H1 (cell line): ENCODE measurements around the gene GLMP. TPM values are rescaled to one million over a fixed set of nuclear protein-coding genes. Genes with fewer than 3 reads are reported as not detected.

ENCODE experiments used
- CTCF ChIA-PET: fragments of 300-600 bp; sonication (Branson Sonifier 250); formaldehyde crosslinking; loops from one replicate; lab custom pipeline; 2021; ENCODE audit not compliant: partially characterized antibody; lab: Charles Lee
- POLR2A ChIA-PET: fragments of 300-600 bp; sonication (Branson Sonifier 250); formaldehyde crosslinking; loops from one replicate; lab custom pipeline; 2021; ENCODE audit warnings: inconsistent platforms; ENCODE audit not compliant: partially characterized antibody; lab: Charles Lee
- DNase-seq, 2 experiments: peaks; one replicate each; pipeline versions ENCODE4 v3.0.0 to v3.0.0-alpha.2; 2010 to 2022; ENCODE audit warnings: low spot score in 2 of 2, low read depth in 1 of 2, mixed read lengths in 1 of 2
- FAIRE-seq: peaks from 2 replicates; lab custom pipeline; 2011; peaks lifted over from hg19 to GRCh38; lab: Jason Lieb, UNC
- H2AFZ ChIP-seq: 2 replicates; pipeline ENCODE4 v1.8.1; 2012; ENCODE audit warnings: low read length, inconsistent platforms
- H2AK5ac ChIP-seq: 2 replicates; pipeline ENCODE4 v1.6.1; 2013; ENCODE audit warnings: low read depth, low read length
- H2BK120ac ChIP-seq: replicated peaks from 2 replicates; pipeline ENCODE3; 2013; ENCODE audit warnings: low read depth, low read length, inconsistent platforms
- H2BK12ac ChIP-seq: 2 replicates; pipeline ENCODE4 v1.6.1; 2013; ENCODE audit warnings: low read depth, low read length
- H2BK15ac ChIP-seq: 2 replicates; pipeline ENCODE4 v1.6.1; 2013; ENCODE audit warnings: low read length
- H2BK20ac ChIP-seq: 2 replicates; pipeline ENCODE4 v1.6.1; 2013; ENCODE audit warnings: low read length
- H2BK5ac ChIP-seq: 2 replicates; pipeline ENCODE4 v1.6.1; 2013; ENCODE audit warnings: low read depth, low read length
- H3K14ac ChIP-seq: 2 replicates; pipeline ENCODE4 v1.6.1; 2013; ENCODE audit warnings: inconsistent platforms; ENCODE audit not compliant: insufficient read length
- H3K18ac ChIP-seq: 2 replicates; pipeline ENCODE4 v1.6.1; 2013; ENCODE audit warnings: low read length; ENCODE audit errors: extremely low read depth
- H3K23ac ChIP-seq: 2 replicates; pipeline ENCODE4 v1.6.1; 2013; ENCODE audit warnings: inconsistent platforms; ENCODE audit not compliant: insufficient read length
- H3K23me2 ChIP-seq: 2 replicates; pipeline ENCODE4 v1.6.1; 2013; ENCODE audit warnings: low read depth, low read length
- H3K27ac ChIP-seq: 2 replicates; pipeline ENCODE4 v1.6.1; 2011; ENCODE audit warnings: low read depth, low read length, inconsistent platforms
- H3K27me3 ChIP-seq, 4 experiments: replicated peaks in 1 of 4; 1 replicate in 1 of 4; 2 replicates in 3 of 4; pipeline versions ENCODE4 v1.6.1 to v1.8.1; 2011 to 2013; ENCODE audit warnings: low read length in 3 of 4, mild to moderate bottlenecking in 3 of 4, inconsistent platforms in 2 of 4, mixed read lengths in 2 of 4, moderate library complexity in 1 of 4; ENCODE audit not compliant: control insufficient read depth in 3 of 4, insufficient read depth in 3 of 4; ENCODE audit errors: extremely low read depth in 1 of 4
- H3K36me3 ChIP-seq, 4 experiments: 2 replicates each; pipeline versions ENCODE4 v1.6.1 to v1.8.1; 2011 to 2013; ENCODE audit warnings: mild to moderate bottlenecking in 4 of 4, low read length in 3 of 4, moderate library complexity in 2 of 4, control low read depth in 1 of 4, inconsistent platforms in 1 of 4; ENCODE audit not compliant: insufficient read depth in 4 of 4, control insufficient read depth in 2 of 4
- H3K4ac ChIP-seq: replicated peaks from 2 replicates; pipeline ENCODE3; 2013; ENCODE audit warnings: low read length, low read depth, mixed read lengths, inconsistent platforms; ENCODE audit not compliant: insufficient read length
- H3K4me1 ChIP-seq, 4 experiments: replicated peaks in 1 of 4; 1 replicate in 1 of 4; 2 replicates in 3 of 4; pipeline versions ENCODE4 v1.6.1 to v1.8.1; 2011 to 2013; ENCODE audit warnings: low read length in 3 of 4, inconsistent platforms in 2 of 4, mixed read lengths in 1 of 4; ENCODE audit not compliant: insufficient read depth in 4 of 4, control insufficient read depth in 3 of 4
- H3K4me2 ChIP-seq, 2 experiments: 2 replicates each; pipeline versions ENCODE4 v1.6.1 to v1.8.1; 2011 to 2013; ENCODE audit warnings: low read depth in 2 of 2, low read length in 2 of 2, control low read depth in 1 of 2, inconsistent platforms in 1 of 2, mild to moderate bottlenecking in 1 of 2; ENCODE audit not compliant: insufficient read depth in 1 of 2
- H3K4me3 ChIP-seq, 4 experiments: fragments of 200-600, 300-600 bp in 1 of 4; sonication (generic), shearing (Covaris generic), sonication (Bioruptor Twin) in 1 of 4; 2 replicates each; pipeline versions ENCODE4 v1.5.1 to v1.8.1; 2011 to 2016; ENCODE audit warnings: low read length in 4 of 4, low read depth in 3 of 4, control low read depth in 2 of 4, inconsistent platforms in 2 of 4, mild to moderate bottlenecking in 2 of 4, mixed read lengths in 1 of 4, moderate library complexity in 1 of 4; ENCODE audit not compliant: insufficient read depth in 2 of 4; ENCODE audit errors: extremely low read depth in 1 of 4
- H3K56ac ChIP-seq: replicated peaks from 2 replicates; pipeline ENCODE3; 2013; ENCODE audit warnings: low read depth, mild to moderate bottlenecking, mixed read lengths, low read length, inconsistent platforms; ENCODE audit not compliant: insufficient read length
- H3K79me1 ChIP-seq: 2 replicates; pipeline ENCODE4 v1.6.1; 2013; ENCODE audit warnings: low read depth, low read length, control low read depth
- H3K79me2 ChIP-seq, 2 experiments: 2 replicates each; pipeline versions ENCODE4 v1.6.1 to v1.8.1; 2012 to 2013; ENCODE audit warnings: low read length in 2 of 2, mild to moderate bottlenecking in 2 of 2, inconsistent platforms in 1 of 2; ENCODE audit not compliant: insufficient read depth in 2 of 2, control insufficient read depth in 1 of 2
- H3K9ac ChIP-seq, 4 experiments: replicated peaks in 1 of 4; 1 replicate in 1 of 4; 2 replicates in 3 of 4; pipeline versions ENCODE4 v1.6.1 to v1.8.1; 2011 to 2013; ENCODE audit warnings: low read depth in 3 of 4, low read length in 3 of 4, control low read depth in 2 of 4, mild to moderate bottlenecking in 2 of 4, moderate library complexity in 2 of 4, inconsistent platforms in 1 of 4; ENCODE audit errors: extremely low read depth in 1 of 4
- H3K9me3 ChIP-seq, 2 experiments: 2 replicates each; pipeline versions ENCODE4 v1.6.1 to v1.8.1; 2012 to 2013; ENCODE audit warnings: mild to moderate bottlenecking in 2 of 2, moderate library complexity in 2 of 2, control low read depth in 1 of 2, inconsistent platforms in 1 of 2, low read depth in 1 of 2, low read length in 1 of 2, mixed read lengths in 1 of 2; ENCODE audit not compliant: insufficient read depth in 2 of 2
- H4K20me1 ChIP-seq, 2 experiments: replicated peaks in 1 of 2; 2 replicates each; pipeline versions ENCODE3 to v1.8.1; 2011 to 2013; ENCODE audit warnings: inconsistent platforms in 2 of 2, low read length in 2 of 2, mild to moderate bottlenecking in 1 of 2; ENCODE audit not compliant: insufficient read depth in 2 of 2, control insufficient read depth in 1 of 2
- H4K5ac ChIP-seq: 2 replicates; pipeline ENCODE4 v1.6.1; 2013; ENCODE audit warnings: low read length, low read depth, mixed read lengths, inconsistent platforms; ENCODE audit not compliant: insufficient read length
- H4K8ac ChIP-seq: 2 replicates; pipeline ENCODE4 v1.8.0; 2013; ENCODE audit warnings: mild to moderate bottlenecking, moderate library complexity, low read length, inconsistent platforms; ENCODE audit not compliant: insufficient read depth; ENCODE audit errors: extremely low read depth
- H4K91ac ChIP-seq: replicated peaks from 2 replicates; pipeline ENCODE3; 2013; ENCODE audit warnings: low read length, mixed read lengths, inconsistent platforms; ENCODE audit not compliant: insufficient read length
- BRCA1 ChIP-seq: IDR thresholded peaks from 2 replicates; pipeline ENCODE4 v1.6.1; 2012; ENCODE audit warnings: low read depth, low read length, improper control_type of control experiment
- CBX8 ChIP-seq: fragments of 300-800, 300-1000 bp; sonication (generic); IDR thresholded peaks from 2 replicates; pipeline ENCODE4 v1.7.1; 2016; ENCODE audit warnings: low read depth, low read length, borderline replicate concordance
- CEBPB ChIP-seq: IDR thresholded peaks from 2 replicates; pipeline ENCODE4 v1.6.1; 2012; ENCODE audit warnings: low read depth, low read length
- HDAC2 ChIP-seq, 2 experiments: fragments of 300-600 bp in 1 of 2; sonication (generic) in 1 of 2; IDR thresholded peaks; 2 replicates each; pipeline ENCODE4 v1.6.1; 2011 to 2012; ENCODE audit warnings: low read depth in 2 of 2, low read length in 2 of 2, mild to moderate bottlenecking in 2 of 2, moderate library complexity in 2 of 2, borderline replicate concordance in 1 of 2, inconsistent platforms in 1 of 2
- HDAC6 ChIP-seq: IDR thresholded peaks from one replicate; pipeline ENCODE4 v1.7.1; 2012; ENCODE audit warnings: low read depth, mild to moderate bottlenecking, inconsistent platforms, low read length, moderate library complexity
- JUN ChIP-seq: IDR thresholded peaks from 2 replicates; pipeline ENCODE4 v1.6.1; 2011; ENCODE audit warnings: low read depth, mild to moderate bottlenecking, improper control_type of control experiment, low read length
- JUND ChIP-seq: IDR thresholded peaks from 2 replicates; pipeline ENCODE4 v1.6.1; 2011; ENCODE audit warnings: mild to moderate bottlenecking, improper control_type of control experiment, low read length
- KDM4A ChIP-seq: IDR thresholded peaks from one replicate; pipeline ENCODE4 v1.7.1; 2012; ENCODE audit warnings: low read depth, mild to moderate bottlenecking, moderate library complexity, low read length, inconsistent platforms; ENCODE audit not compliant: severe bottlenecking
- MAFK ChIP-seq: IDR thresholded peaks from 2 replicates; pipeline ENCODE4 v1.6.1; 2012; ENCODE audit warnings: low read depth, mild to moderate bottlenecking, improper control_type of control experiment, low read length
- PHF8 ChIP-seq: fragments of 200-600 bp; sonication (generic); conservative IDR thresholded peaks from 2 replicates; pipeline ENCODE4 v1.7.1; 2012; ENCODE audit warnings: low read depth, mild to moderate bottlenecking, inconsistent platforms, low read length, moderate library complexity
- POLR2A ChIP-seq, 2 experiments: IDR thresholded peaks; 1 replicate in 1 of 2; 2 replicates in 1 of 2; pipeline ENCODE4 v1.6.1; 2011; ENCODE audit warnings: low read depth in 2 of 2, low read length in 2 of 2, mild to moderate bottlenecking in 2 of 2; ENCODE audit errors: control extremely low read depth in 1 of 2
- RAD21 ChIP-seq, 2 experiments: IDR thresholded peaks in 1 of 2; conservative IDR thresholded peaks in 1 of 2; 2 replicates each; pipeline ENCODE4 v1.6.1; 2011; ENCODE audit warnings: low read depth in 2 of 2, low read length in 2 of 2, improper control_type of control experiment in 1 of 2, inconsistent platforms in 1 of 2, mild to moderate bottlenecking in 1 of 2, moderate library complexity in 1 of 2
- RFX5 ChIP-seq: IDR thresholded peaks from 2 replicates; pipeline ENCODE4 v1.6.1; 2011; ENCODE audit warnings: low read depth, low read length, improper control_type of control experiment, borderline replicate concordance
- SIX5 ChIP-seq: IDR thresholded peaks from 2 replicates; pipeline ENCODE4 v1.6.1; 2011; ENCODE audit warnings: mild to moderate bottlenecking, low read depth, low read length
- SP2 ChIP-seq: IDR thresholded peaks from 2 replicates; pipeline ENCODE4 v1.6.1; 2012; ENCODE audit warnings: mild to moderate bottlenecking, low read length, inconsistent platforms
- WGBS, 2 experiments: shearing (Covaris generic) in 1 of 2; methylation state at CpG; one replicate each; pipeline versions ENCODE4 v1.1.6 to v1.1.7; 2013 to 2015; ENCODE audit warnings: low lambda C conversion rate in 2 of 2, mixed read lengths in 2 of 2, inconsistent platforms in 1 of 2, low coverage in 1 of 2, missing lambda C conversion rate in 1 of 2; ENCODE audit not compliant: insufficient replicate concordance in 2 of 2, insufficient coverage in 1 of 2, insufficient read length in 1 of 2; ENCODE audit errors: extremely low coverage in 1 of 2, missing lambda C conversion rate in 1 of 2; 5-methylcytosine and 5-hydroxymethylcytosine counted together
- polyA plus RNA-seq, 7 experiments: library from polyadenylated mRNA; depleted of rRNA in 3 of 7; stranded (reverse) in 5 of 7; unstranded in 2 of 7; fragments of >200 nt in 5 of 7; fragments of 200-250 nt in 2 of 7; gene quantifications; 1 replicate in 5 of 7; 2 replicates in 1 of 7; 4 replicates in 1 of 7; pipeline versions ENCODE4 v1.2.1 to v1.2.3, GENCODE V29; 2011 to 2013; ENCODE audit warnings: missing spikeins in 2 of 7, mixed read lengths in 2 of 7
- total RNA-seq: library from RNA; stranded (reverse); fragmentation: NEBNext Ultra II Directional; extraction: Animal tissue kit (Norgen Biotek cat#: 25700); gene quantifications from 2 replicates; pipeline ENCODE4 v1.2.1, GENCODE V29; 2021

GLMP gene
- total and polyA plus RNA-seq, 2 of the 8 experiments (the other 6 are each of a cell fraction or from before 2014, with no cell fraction given): 48.1 to 59.5 TPM

- H3K9ac ChIP-seq: no peak overlapping the region
- no peaks in the 10 kb centered on the region for H3K27me3 ChIP-seq
- H4K20me1 ChIP-seq: peaks cover 0 to 4% of the 10 kb centered on the region in 2 experiments
- no peaks in the 10 kb centered on the region for H3K23me2 ChIP-seq
- ChIA-PET POLR2A (interaction anchor here (0.5 to 11.8 kb wide), 10 partner anchors 9 to 113 kb away, joined by 3 to 102 read pairs (median 4); partner anchors contain the start of genes BGLAP, PMF1, SMG5 and TMEM79), CTCF (interaction anchor here (0.6 to 47.2 kb wide), 13 partner anchors 10 to 521 kb away, joined by 3 to 1265 read pairs (median 7); partner anchors contain the start of gene SEMA4A)
- H3K27ac ChIP-seq: no peak overlapping the region
- no peaks in the 10 kb centered on the region for H3K79me2 ChIP-seq
- no peak overlapping the region for H3K4me3 ChIP-seq
- no peaks in the 10 kb centered on the region for H3K9me3 ChIP-seq
- no peak overlapping the region for H2BK12ac ChIP-seq
- no peak overlapping the region for H2AK5ac ChIP-seq
- no peak overlapping the region for H3K56ac ChIP-seq
- H3K36me3 ChIP-seq: peaks cover 29 to 66% (median 47%) of the 10 kb centered on the region in 4 experiments
- no peak overlapping the region for H4K5ac ChIP-seq
- peaks cover 0 to 14% (median 6%) of the 10 kb centered on the region in 4 experiments for H3K4me1 ChIP-seq
- H4K91ac ChIP-seq: no peak overlapping the region
- no peak overlapping the region; the same call in 1 of the 2 replicates for H4K8ac ChIP-seq
- no peak overlapping the region for H3K18ac ChIP-seq
- H3K79me1 ChIP-seq: no peaks in the 10 kb centered on the region; the same call in 1 of the 2 replicates
- no peak overlapping the region for H3K14ac ChIP-seq
- WGBS, 2 experiments: 93% methylated on average over 3 of the region's 3 CpGs; no CpG with 5 or more reads in 1 of the 2 experiments
- no peak overlapping the region for H2AFZ ChIP-seq
- H2BK15ac ChIP-seq: no peak overlapping the region
- H2BK20ac ChIP-seq: no peak overlapping the region
- no peak overlapping the region for H2BK120ac ChIP-seq
- no peak for DNase-seq
- H3K23ac ChIP-seq: no peak overlapping the region
- H3K4ac ChIP-seq: no peak overlapping the region
- FAIRE-seq: no peak
- H3K4me2 ChIP-seq: no peak overlapping the region
- TF ChIP-seq JUND (no peak), SP2 (no peak), KDM4A (no peak), SIX5 (no peak), BRCA1 (no peak), MAFK (no peak), POLR2A (IDR thresholded peaks at IDR 0.05; ENCODE audit: control extremely low read depth in 1 of 2, low read depth in 2 of 2, low read length in 2 of 2) (no peak), PHF8 (no peak), RAD21 (IDR thresholded peaks at IDR 0.05 in 1 of 2, conservative IDR thresholded peaks at IDR 0.05 in 1 of 2; ENCODE audit: low read depth in 2 of 2, low read length in 2 of 2) (no peak), CBX8 (no peak), HDAC2 (IDR thresholded peaks at IDR 0.05; ENCODE audit: borderline replicate concordance in 1 of 2, low read depth in 2 of 2, low read length in 2 of 2) (no peak), CEBPB (no peak), RFX5 (no peak), JUN (no peak), HDAC6 (no peak)
- H2BK5ac ChIP-seq: no peak overlapping the region
Measured at GRCh38 chr1:156251527-156251926, 44.0 kb downstream of the GLMP start.
